Right ventricle myocardium inferior (tissue), 1 donor: Measurements from ENCODE around the gene XCR1. TPM values are rescaled to one million over a fixed set of nuclear protein-coding genes. Genes with fewer than 3 reads are reported as not detected.

Experiments used
- ATAC-seq: fragments of 200-7000 bp; cut with Tn5 transposase; one replicate; pipeline ENCODE4 v1.9.1; 2020; ENCODE audit warnings: mild to moderate bottlenecking, moderate library complexity
- DNase-seq: peaks from one replicate; pipeline ENCODE4 v3.0.0; 2021; ENCODE audit errors: missing footprints
- intact Hi-C: fragments of 100-400 bp; cut with DNase I; formaldehyde crosslinking; loops from one replicate; pipeline ENCODE4 v1.11.0; 2022
- total RNA-seq: library from RNA; stranded (reverse); fragmentation: NEBNext Ultra II Directional; extraction: Animal tissue kit (Norgen Biotek cat#: 25700); gene quantifications from one replicate; pipeline ENCODE4 v1.2.1, GENCODE V29; 2021
- donor health status: DM: no; HTN: yes; CAD: no; lungs with severe emphysema.

XCR1 gene
- total RNA-seq, 1 donor from 2014 or later: not detected

DNA sequence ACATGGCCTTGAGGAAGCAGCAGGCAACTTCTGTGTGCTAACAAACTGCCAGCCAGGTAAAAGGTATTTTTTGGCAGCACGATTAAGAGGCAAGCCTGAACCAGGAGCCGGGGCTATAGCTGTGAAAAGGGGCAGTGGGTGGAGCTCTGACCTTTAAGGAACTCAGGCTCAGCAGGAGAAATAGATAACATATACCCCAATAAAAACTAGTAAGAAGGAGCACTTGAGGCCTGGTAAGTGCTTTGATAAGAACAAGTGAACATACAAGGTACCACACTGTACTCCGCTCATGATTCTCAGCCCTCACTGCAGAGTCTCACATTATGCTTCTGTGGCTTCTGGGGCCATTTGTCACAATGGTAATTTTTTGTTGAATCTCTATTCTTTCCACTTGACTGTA, 37.1 kb downstream of the XCR1 start:
- intact Hi-C loops: loop anchor here (5.0 kb wide), 1 partner anchor 572 kb away; no protein-coding TSS in a partner anchor

DNA sequence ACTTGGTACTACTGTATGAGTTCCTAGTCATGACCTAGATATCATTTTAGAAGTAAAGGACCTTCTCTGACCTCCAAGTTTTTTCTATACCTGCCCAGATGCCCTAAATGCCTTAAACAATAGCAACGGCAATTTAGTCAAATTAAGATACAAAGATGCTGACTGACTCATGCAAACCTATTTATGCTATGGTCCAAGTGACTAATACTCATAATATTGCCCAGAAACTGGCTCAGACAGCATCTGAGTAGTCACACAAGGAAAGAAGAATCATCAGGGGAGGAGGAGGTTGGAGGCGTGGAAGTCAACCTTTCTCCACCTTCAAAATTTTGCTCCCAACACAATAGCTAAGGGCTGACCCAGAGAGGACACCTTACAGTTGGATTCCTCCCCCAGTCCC, 38.5 kb downstream of the XCR1 start:
- ATAC-seq (no peak), DNase-seq (no peak)
- intact Hi-C loops: loop anchor here (5.0 kb wide), 1 partner anchor 47 kb away; the partner anchor contains the start of gene CXCR6

More for the DNA sequence above, 37.1 kb downstream of the XCR1 start:
- ATAC-seq (no peak), DNase-seq (no peak)

DNA sequence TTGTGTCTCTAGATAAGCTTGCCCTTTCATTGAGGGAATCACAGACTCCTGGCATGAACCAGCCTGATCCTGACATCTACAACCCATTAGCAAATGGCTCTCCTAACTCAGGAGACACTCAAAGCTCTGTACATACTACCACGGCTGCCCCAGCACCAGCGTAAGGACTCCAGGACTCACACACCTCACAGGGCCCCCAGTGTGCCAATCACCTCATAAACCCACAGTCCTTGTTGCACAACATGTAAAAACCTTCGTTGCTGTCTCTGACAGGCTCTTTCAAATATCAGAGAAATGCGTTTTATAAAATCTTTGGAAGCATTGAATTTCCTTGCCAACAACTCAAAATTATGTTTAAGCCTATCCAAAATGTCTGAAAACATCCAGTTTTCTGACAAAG, 38.9 kb downstream of the XCR1 start:
- DNase-seq: no peak
- intact Hi-C loops: loop anchor here (5.0 kb wide), 1 partner anchor 46 kb away; the partner anchor contains the start of gene CXCR6
- ATAC-seq: no peak

DNA sequence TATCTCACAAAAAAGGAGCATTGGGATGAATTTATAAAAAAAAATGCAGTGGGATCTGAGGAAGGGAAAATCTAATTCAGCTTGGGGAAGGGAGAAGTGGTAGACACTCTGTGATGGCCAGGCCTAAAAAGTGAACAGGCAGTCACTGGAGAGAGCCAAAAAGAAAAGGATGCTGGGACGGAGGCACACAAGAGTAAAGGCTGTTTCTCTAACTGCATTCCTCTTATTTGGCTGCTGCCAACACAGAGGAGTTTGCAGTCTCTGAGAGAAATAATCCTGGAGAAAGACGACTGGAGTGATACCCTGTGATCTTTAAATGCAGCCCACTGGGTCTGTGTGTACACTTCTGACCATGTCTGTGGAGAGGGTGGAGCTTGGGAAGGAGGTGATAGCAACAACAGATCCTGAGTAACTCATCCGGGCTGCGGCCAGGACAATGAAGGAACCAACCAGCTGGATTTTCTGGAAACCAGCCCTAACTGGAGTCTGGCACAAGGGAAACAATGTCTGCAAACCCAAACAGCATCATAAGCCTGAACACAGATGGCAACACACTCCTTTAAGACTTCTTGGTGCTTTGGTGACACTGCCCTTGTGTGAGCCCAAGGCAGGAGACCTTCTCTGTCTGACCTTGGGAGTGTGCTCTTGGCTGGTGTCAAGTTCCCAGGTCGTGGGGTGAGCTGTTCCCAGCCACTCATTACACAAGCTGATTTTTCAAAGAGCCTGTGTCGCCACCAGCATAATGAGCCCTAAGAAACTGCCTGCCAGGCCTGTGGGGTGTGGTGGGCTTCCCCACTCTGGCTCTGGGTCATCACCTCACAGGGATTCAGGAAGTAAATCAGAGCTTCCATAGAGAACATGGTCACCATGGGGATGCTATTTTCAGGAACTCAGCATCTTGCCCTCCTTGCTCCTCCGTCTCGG, 39.7 kb downstream of the XCR1 start:
- ATAC-seq (peak; percentile 20), DNase-seq (no peak)
- intact Hi-C loops: loop anchor here (5.0 kb wide), 1 partner anchor 45 kb away; the partner anchor contains the start of gene CXCR6

DNA sequence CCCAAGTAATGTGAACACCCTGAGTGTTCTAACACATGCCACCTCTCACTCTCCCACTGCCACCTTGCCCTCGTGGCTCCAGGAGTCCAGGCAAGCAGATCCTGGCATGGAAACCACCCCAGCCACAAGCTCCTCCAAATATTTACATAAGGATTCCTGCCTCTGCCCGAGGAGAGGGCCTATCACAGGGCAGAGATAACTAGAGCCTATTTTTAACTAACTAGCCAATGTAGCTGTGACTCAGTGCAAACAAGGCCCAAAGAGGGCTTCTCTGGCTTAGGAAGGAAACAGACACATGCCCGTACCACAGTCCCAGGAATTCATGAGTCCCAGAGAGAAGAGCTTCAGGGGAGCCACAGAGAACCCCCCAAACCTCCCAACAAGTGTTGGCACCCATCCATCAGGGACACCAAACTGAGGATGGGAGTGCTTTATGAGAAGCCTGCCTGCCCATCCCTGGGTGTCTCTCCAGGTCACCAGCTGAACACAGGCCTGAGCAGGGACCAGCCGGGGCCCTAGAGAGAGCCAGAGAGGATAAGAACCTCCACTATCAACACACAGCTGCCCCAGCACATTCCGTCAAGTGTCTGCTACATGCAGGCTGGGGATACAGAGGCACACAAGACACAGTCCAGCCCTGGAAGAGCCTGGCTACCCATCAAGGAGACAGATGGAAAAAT, 40.8 kb downstream of the XCR1 start:
- intact Hi-C loops: loop anchor here (5.0 kb wide), 1 partner anchor 44 kb away; the partner anchor contains the start of gene CXCR6
- ATAC-seq: peak; percentile 73
- no peak for DNase-seq

DNA sequence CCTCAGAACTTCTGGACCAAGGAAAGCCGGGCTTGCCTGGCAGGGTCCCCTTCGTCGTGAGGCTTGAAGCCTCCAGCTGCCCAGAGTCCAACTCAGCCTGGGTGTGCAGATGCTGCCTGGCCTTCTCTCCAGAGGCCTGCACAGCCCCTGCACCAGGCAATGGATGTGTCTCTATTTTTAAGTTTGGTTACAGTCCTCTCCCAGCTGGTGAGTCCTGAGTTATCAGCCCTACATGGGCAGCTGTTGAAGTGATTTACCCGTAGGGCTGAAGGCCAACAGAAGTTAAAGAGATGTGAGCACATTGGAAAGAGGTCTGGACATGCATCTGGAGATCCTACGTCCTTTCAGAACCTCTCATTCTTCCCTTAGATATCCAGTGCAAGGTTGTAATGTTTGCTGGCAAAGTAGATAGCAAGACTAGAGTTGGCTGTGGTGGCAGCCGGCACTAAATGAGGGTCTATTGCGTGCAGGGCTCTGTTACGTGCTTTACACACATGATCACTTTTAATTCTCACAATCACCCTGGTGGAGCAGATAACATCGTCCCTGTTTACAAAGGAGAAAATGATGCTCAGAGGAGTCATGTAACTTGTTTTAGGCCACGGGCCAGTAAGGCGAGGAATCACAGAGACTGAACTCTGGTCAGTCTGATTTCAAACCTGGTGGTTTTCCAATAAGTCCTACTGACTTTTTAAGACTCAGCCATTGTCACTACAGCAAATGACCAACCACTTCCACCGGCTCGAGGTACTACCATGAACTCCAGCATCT, 41.6 kb downstream of the XCR1 start:
- peak; percentile 43 for ATAC-seq
- intact Hi-C loops: loop anchor here (5.0 kb wide), 1 partner anchor 43 kb away; the partner anchor contains the start of gene CXCR6

DNA sequence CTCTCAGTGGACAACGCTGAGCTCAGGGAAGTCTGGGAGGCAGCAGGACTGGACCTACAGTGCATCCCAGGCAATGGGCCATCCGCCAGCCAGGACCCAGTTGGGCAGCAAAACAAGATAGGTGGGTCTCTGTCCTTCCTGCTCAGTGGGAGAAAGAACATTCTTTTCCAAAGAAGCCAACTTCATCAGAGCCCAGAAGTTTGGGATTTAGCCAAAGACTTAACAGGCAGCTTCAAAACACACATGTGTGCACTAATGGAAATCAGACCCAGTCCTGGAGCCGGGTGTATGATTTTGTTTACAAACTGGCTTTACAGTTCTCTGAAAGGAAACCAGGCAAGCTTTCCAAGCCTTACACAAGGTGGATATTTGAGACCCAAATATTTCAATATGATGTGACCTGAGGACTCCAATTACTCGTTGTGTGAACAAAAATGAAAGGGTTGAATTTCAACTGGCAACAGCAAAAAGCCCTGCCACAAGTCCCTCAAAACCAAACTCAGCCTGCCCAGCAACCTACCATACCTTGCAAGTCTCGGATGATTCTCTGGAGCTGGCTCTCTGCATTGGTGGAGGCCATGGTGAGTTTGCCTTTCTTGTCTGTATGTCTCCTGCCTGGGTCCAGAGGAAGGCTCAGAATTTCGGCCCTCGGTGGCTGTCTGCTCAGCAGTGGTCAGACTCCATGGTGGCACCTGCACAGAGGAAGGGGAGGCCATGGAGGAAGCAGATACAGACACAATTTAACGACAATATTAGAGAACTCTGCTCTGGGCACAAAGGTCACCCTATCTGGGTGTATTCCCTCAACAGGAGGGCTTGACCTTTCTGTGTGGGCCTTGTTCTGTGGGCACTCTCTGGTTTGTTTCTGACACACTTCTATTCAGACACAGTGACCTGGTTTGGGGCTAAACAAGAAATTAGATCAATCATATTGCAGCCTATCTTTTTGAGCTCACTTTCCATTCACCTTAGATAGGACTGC, 42.7 kb downstream of the XCR1 start:
- DNase-seq: no peak
- intact Hi-C loops: loop anchor here (5.0 kb wide), 1 partner anchor 42 kb away; the partner anchor contains the start of gene CXCR6
- peak; percentile 22 for ATAC-seq

More for the DNA sequence above, 41.6 kb downstream of the XCR1 start:
- no peak for DNase-seq

DNA sequence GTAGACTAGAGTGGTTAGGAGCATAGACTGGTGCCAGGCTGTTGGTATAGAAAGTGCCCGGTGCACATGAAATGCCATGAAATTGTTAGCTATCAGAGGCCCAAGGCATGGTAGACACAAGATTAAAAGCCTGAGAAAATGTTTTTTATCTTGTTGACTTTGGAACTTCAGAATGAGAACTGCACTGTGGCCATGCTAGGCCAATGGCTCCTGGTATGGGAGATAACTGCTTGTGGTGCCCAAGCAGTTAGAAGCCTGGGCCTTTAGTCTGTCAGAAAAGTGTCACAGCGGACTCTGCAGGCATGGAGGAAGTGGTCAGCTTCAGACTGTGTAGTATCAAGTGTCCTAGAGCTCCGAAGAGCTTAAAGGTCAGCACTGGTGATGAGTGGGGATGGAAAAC, 43.5 kb downstream of the XCR1 start:
- DNase-seq (no peak), ATAC-seq (peak; percentile 11)
- intact Hi-C loops: no loop called here

DNA sequence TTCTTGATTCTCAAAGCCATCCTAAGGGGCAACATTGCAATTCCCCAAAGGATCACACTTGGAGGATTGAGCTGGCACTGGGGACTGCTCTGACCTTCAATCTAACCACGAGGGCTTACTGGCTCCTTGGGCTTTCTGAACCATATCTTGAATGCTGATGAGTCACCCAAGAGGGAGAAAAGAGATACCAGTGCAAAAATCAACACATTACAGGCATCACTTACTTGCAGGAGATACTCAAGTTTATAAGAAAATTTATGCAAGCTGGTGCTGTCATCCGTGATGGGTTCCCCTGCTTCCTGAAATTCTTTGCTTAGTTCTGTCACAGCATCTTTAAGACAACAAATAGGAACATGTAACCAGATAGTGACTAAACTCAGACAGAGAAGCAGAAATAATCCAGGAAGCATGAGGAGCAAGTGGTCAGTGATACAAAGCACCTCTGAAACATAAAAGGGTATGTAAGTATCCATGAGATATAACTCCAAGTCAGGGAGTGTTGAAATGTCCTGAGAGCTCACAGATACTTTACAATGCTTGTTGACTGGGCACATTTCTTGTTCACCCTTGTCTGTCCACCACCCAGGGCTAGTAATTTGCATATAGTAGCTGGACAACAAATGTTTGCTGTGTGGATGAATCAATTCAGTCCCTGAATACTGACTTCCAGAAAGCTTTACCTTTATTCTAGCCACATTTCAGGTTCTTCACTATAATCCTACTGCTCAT, 45.8 kb downstream of the XCR1 start:
- no peak for ATAC-seq

DNA sequence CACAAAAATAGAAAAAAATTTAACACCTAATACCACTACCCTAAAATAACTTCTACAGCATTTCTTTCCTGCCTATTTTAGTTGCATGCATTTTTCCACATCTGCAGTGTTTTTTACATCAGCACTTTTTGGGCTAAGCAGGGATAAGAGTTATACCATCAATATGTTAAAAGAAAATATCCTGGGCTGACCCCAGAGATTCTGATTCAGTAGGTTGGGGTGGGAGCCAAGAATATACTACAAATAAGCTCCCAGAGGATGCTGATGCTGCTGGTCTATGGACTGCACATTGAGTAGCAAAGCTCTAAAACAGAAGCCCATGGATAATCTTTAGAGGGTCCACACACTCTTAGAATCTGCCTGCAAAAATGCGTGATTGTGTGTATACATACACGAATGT, 46.5 kb downstream of the XCR1 start:
- ATAC-seq (no peak), DNase-seq (no peak)
- intact Hi-C loops: no loop called here

More for the DNA sequence above, 45.8 kb downstream of the XCR1 start:
- intact Hi-C loops: no loop called here
- no peak for DNase-seq

DNA sequence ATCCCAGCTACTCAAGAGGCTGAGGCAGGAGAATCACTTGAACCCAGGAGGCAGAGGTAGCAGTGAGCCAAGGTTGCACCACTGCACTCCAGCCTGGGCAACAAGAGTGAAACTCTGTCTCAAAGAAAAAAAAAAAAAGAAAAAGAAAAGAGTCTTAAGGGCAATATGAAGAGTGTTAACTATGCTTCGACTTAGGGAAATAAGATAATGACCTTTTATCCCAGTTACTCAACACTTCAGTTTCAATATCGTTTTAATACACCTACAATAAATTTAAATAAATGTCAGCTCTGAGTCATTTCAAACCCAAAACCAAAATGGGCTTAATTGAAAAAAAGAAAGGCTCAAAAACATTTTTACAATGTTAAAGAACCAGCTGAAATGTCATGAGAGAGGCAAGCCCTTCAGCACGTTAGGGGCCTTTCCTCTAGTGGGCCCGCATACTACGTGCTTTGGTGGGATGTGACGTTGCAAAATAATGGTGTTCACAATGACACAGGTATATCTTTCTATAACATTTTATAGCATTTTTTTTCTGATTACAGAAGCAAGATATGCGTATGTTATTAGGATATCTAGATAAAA, 47.0 kb downstream of the XCR1 start:
- DNase-seq (no peak), ATAC-seq (no peak)
- intact Hi-C loops: no loop called here

DNA sequence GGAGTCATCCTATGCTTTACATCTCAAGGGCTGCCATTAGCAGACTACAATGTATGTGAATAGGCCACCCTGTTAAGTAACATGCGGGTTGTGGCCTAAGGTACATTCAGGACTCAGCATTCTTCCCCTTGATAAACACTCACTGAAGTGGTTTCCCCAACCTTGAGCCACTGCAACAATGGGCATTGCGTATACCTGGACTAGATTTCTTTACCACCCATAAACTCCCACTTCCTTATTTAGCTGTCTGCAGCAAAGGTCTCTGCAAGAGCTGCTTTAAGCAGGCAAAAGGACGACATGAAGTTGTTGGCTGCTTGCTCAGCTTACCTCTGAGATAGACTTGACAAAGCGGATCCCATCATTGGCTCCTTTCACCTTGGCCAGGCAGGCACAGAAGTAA, 47.9 kb downstream of the XCR1 start:
- intact Hi-C loops: no loop called here
- DNase-seq (no peak), ATAC-seq (no peak)

DNA sequence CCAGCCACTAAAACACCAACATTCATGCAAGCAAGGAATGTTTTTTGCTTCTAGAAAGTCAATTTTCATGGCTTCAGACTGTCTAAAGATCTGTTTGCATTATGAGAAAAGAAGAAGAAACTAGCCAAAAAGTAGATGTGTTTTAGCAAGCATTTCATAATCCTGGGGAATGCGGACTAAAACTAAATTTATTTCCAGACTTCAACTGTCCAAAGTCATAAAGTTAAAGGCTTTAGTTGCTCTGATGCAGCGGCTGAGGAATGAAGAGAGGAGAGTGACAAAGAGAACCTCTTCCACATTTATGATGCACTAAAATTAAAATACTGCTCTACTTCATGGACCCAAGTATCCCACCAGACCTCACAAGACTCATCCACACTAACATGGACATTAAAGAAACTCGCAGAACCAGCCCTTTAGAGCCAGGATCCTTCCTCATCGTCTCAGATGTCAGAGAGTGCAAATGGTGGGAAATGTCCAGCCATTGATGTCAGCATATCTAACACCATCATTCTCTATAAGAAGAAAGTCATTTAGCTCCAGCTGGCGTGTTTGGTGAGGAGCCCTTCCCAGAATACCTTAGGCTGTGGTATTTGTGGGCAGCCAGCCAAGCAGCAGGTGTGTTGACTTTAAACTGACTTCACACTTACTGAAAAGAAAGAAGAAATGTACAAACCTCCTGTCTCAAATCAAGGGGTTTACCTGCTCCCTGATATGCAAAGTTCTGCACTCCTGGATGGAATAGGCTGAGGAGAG, 49.1 kb downstream of the XCR1 start:
- DNase-seq (no peak), ATAC-seq (no peak)
- intact Hi-C loops: no loop called here

DNA sequence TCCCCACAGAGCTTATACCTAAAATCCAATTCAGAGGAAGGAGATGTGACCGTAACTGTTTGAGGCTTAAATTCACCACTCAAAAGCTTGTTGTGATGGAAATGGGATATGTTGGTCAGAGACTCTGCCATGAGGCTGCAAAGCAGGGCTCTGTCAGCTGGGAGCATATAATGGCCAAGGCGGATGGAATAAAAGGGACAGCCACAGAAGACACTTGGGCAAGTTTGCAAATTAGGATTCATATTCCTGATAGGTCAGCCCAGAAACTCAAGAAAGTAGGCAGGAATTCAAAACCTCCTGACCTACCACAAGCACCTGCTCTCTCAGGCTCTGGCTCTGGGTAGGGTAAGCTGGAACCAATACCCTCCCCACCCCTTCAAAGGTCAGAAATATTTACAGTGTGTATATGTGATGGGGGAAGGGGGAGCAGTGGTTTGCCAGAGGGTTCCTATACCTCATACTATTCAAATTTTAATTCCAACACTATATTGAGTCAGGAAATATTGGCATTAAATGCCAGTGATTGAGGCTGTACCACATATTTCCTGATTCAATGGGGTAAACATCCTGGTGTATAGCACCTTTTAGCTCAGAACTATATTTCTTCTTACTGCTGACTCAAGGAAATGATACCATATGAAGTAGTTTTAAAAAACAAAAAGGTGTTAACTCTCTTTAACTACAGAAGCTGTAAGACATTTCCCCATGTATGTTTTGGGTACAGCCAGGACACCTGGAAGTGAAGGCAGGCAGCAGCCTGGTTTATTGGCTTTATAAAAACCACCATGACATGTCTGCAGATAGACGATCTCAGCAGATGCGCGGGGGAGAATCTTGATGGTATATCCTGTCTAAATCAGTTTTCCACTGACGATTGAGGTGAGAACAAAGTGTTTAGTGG, 50.8 kb downstream of the XCR1 start:
- DNase-seq (no peak), ATAC-seq (no peak)

DNA sequence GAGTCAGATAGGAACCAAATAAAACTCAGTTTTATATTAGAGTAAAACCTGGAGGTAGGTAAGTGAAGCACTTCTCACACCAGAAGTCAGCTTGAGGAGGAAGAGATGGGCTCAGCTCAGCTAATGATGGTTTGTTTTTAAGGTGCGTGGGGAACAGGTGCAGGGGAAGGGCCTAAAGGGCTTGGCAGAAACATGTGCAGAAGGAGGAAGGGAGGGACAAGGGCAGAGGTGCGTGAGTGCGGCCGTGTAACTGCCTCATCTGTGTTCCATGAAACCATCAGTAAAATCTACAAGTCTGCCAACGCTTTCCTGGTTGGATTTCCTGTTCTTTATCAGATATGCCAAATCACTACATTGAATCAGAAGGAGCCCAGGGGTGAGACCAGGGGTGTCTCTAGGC, 51.6 kb downstream of the XCR1 start:
- intact Hi-C loops: no loop called here
- DNase-seq (no peak), ATAC-seq (no peak)

More for the DNA sequence above, 50.8 kb downstream of the XCR1 start:
- intact Hi-C loops: no loop called here
